Gastrocnemius medialis (tissue), 4 donors: Measurements from ENCODE around the gene CCDC40. TPM values are rescaled to one million over a fixed set of nuclear protein-coding genes. Genes with fewer than 3 reads are reported as not detected.
"Not testable (repeated sequence)": the region's sequence is repeated elsewhere in the genome, so short reads cannot be mapped to it uniquely, and the experiment has no call there.

ENCODE experiments used
- ATAC-seq, 2 donors: fragments of 150-250 bp; one replicate each; pipeline ENCODE4 v1.9.1; 2016
- DNase-seq, 2 donors: peaks; one replicate each; pipeline ENCODE4 v3.0.0-alpha.2; 2019
- H3K27ac ChIP-seq, 4 donors: fragments of 200-600 bp; sonication (generic); 1 replicate in 1 of 4; 2 replicates in 3 of 4; pipeline ENCODE4 v1.5.1; 2016 to 2018; ENCODE audit warnings: mild to moderate bottlenecking in 2 of 4, moderate library complexity in 1 of 4
- H3K27me3 ChIP-seq, 3 donors: fragments of 200-600 bp; sonication (generic) in 2 of 3; 1 replicate in 1 of 3; 2 replicates in 2 of 3; pipeline versions ENCODE4 v1.5.1 to v1.6.0; 2016 to 2019; ENCODE audit warnings: mild to moderate bottlenecking in 1 of 3, moderate library complexity in 1 of 3
- H3K36me3 ChIP-seq, 2 donors: fragments of 200-600 bp; sonication (generic) in 1 of 2; one replicate each; pipeline ENCODE4 v1.5.1; 2017 to 2018
- H3K4me1 ChIP-seq, 2 donors: fragments of 200-600 bp; sonication (generic) in 1 of 2; one replicate each; pipeline ENCODE4 v1.5.1; 2016 to 2017; ENCODE audit warnings: mild to moderate bottlenecking in 2 of 2
- H3K4me3 ChIP-seq, 4 donors: fragments of 200-600 bp; sonication (generic) in 3 of 4; 1 replicate in 1 of 4; 2 replicates in 3 of 4; pipeline ENCODE4 v1.5.1; 2016 to 2019; ENCODE audit warnings: mild to moderate bottlenecking in 2 of 4
- H3K9me3 ChIP-seq, 3 donors: fragments of 200-600 bp; sonication (generic) in 2 of 3; 1 replicate in 1 of 3; 2 replicates in 2 of 3; pipeline ENCODE4 v1.5.1; 2016 to 2019
- POLR2A ChIP-seq, 2 donors: fragments of 450-650 bp; IDR thresholded peaks; one replicate each; pipeline ENCODE4 v1.6.1; 2017; ENCODE audit warnings: antibody characterized with exemption in 2 of 2, mild to moderate bottlenecking in 2 of 2, moderate library complexity in 2 of 2
- in situ Hi-C, 4 donors: fragments of 200-750 bp; cut with MboI; loops; one replicate each; pipeline versions ENCODE4 v1.15.0 to v1.8.0; 2017; ENCODE audit warnings: low sequenced_read_pairs in 4 of 4
- intact Hi-C: fragments of 100-400 bp; cut with DNase I; formaldehyde crosslinking; loops from one replicate; pipeline ENCODE4 v1.15.1; 2023; ENCODE audit warnings: low total_unique reads
- total RNA-seq, 4 donors: library from RNA; depleted of rRNA; stranded (reverse); fragments of >200 nt; gene quantifications; one replicate each; pipeline versions ENCODE4 v1.1.0 to v1.2.3, GENCODE V29; 2016
- TF ChIP-seq, protein P1 (sequence below), 5 experiments: fragments of 450-650 bp in 3 of 5; fragments of 200-600 bp in 2 of 5; sonication (generic) in 2 of 5; IDR thresholded peaks in 4 of 5; conservative IDR thresholded peaks in 1 of 5; 1 replicate in 4 of 5; 2 replicates in 1 of 5; pipeline ENCODE4 v1.5.1; 2016 to 2019; ENCODE audit warnings: antibody characterized with exemption in 5 of 5, mild to moderate bottlenecking in 3 of 5, moderate library complexity in 3 of 5

Gene CCDC40
- total RNA-seq, 4 donors from 2014 or later = 0.18 to 2.1 (median 1.1) TPM

DNA sequence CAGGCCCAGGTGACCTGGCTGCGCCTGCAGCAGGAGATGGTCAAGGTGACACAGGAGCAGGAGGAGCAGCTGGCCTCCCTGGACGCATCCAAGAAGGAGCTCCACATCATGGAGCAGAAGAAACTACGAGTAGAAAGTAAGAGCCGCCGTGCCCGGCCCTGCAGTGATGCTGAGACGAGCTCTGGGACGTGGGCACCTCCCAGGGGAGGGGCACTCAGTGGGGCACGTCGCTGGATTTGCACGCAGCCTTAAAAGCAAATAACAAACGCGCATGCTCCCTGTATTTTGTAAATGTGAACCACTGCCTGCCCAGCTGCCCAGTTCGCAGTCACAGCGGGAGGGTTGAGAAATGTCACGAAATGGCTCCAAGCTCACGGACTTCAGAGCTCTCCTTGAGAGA is 49.6 kb downstream of the CCDC40 start:
- DNase-seq (no peak), ATAC-seq (no peak)
- Histone ChIP-seq H3K9me3 (no peaks in the 10 kb centered on the region), H3K27ac (no peak overlapping the region), H3K4me3 (no peak overlapping the region), H3K36me3 (no peaks in the 10 kb centered on the region), H3K27me3 (no peaks in the 10 kb centered on the region), H3K4me1 (peaks cover 0 to 6% of the 10 kb centered on the region in 2 donors)
- intact Hi-C loops = no loop called here
- in situ Hi-C loops = no loop called here
- TF ChIP-seq POLR2A (IDR thresholded peaks at IDR 0.05) = no peak
- TF ChIP-seq, protein P1, sequence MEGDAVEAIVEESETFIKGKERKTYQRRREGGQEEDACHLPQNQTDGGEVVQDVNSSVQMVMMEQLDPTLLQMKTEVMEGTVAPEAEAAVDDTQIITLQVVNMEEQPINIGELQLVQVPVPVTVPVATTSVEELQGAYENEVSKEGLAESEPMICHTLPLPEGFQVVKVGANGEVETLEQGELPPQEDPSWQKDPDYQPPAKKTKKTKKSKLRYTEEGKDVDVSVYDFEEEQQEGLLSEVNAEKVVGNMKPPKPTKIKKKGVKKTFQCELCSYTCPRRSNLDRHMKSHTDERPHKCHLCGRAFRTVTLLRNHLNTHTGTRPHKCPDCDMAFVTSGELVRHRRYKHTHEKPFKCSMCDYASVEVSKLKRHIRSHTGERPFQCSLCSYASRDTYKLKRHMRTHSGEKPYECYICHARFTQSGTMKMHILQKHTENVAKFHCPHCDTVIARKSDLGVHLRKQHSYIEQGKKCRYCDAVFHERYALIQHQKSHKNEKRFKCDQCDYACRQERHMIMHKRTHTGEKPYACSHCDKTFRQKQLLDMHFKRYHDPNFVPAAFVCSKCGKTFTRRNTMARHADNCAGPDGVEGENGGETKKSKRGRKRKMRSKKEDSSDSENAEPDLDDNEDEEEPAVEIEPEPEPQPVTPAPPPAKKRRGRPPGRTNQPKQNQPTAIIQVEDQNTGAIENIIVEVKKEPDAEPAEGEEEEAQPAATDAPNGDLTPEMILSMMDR (IDR thresholded peaks at IDR 0.05 in 4 of 5, conservative IDR thresholded peaks at IDR 0.05 in 1 of 5) = no peak

DNA sequence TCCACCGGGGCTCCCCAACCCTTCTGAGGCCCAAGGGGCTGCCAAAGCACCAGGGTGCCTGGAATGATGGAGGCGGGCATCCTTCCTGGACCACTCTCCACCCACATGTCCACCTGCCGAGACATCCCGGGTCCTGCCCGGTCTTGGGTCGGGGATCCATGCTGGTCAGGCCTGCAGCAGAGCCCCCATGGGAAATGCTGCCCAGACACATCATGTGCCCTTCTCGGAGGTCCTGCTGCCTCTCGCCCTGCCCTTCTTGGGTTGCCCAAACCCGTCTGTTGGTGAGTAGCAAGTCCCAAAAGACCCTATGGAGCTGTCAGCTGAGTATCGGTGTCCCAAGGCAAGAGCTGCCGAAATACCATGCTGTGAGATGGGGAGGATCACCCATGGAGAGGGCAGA is 50.2 kb downstream of the CCDC40 start:
- no peak for DNase-seq
- in situ Hi-C loops = no loop called here

DNA sequence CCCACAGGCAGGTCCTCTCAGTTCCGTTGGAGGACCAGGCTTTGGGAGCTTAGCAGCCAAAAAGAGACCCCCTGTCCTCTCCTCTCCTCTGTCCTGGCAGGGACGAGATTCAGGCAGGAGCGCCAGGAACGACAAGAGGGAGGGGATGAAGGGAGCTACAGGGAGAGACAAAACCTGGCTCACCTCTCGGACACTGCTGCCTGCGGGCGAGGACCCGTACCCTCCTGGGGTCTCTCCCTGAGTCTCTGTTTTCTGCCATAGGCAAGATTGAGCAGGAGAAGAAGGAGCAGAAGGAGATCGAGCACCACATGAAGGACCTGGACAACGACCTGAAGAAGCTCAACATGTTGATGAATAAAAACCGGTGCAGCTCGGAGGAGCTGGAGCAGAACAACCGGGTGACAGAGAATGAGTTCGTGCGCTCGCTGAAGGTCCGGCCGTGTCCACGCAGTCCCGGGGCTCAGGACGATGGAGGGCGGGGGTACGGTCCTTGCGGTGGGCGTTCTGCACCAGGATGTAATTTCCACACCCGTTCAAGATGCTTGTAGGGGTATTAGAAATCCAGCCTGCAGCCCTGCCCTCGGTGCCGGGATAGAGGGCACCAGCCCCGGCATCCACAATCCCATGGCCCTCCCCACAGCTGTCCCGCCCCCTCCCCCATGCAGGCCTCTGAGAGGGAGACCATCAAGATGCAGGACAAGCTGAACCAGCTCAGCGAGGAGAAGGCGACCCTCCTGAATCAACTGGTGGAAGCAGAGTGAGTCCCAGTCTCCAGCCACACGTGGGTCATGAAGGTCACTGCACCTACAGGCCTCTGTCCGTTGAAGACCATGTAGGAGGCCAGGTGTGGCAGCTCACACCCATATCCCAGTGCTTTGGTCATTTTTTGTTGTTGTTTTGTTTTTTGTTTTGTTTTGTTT is 51.2 kb downstream of the CCDC40 start:
- DNase-seq = no peak
- Histone ChIP-seq H3K9me3 (no peaks in the 10 kb centered on the region), H3K27me3 (no peaks in the 10 kb centered on the region), H3K27ac (no peak overlapping the region), H3K4me1 (peaks cover 0 to 3% of the 10 kb centered on the region in 2 donors), H3K36me3 (no peaks in the 10 kb centered on the region), H3K4me3 (no peak overlapping the region)
- no peak for ATAC-seq
- in situ Hi-C loops (no loop called here), intact Hi-C loops (no loop called here)
- TF ChIP-seq POLR2A (IDR thresholded peaks at IDR 0.05) = no peak
- TF ChIP-seq, protein P1 (IDR thresholded peaks at IDR 0.05 in 4 of 5, conservative IDR thresholded peaks at IDR 0.05 in 1 of 5) = no peak

More for the DNA sequence above, 50.2 kb downstream of the CCDC40 start:
- no peaks in the 10 kb centered on the region for H3K36me3 ChIP-seq
- H3K27ac ChIP-seq = no peak overlapping the region
- no peak overlapping the region for H3K4me3 ChIP-seq
- H3K27me3 ChIP-seq = no peaks in the 10 kb centered on the region
- H3K4me1 ChIP-seq = peaks cover 0 to 6% of the 10 kb centered on the region in 2 donors
- no peaks in the 10 kb centered on the region for H3K9me3 ChIP-seq
- intact Hi-C loops = no loop called here
- no peak for ATAC-seq
- TF ChIP-seq, protein P1 (IDR thresholded peaks at IDR 0.05 in 4 of 5, conservative IDR thresholded peaks at IDR 0.05 in 1 of 5) = no peak
- TF ChIP-seq POLR2A (IDR thresholded peaks at IDR 0.05) = no peak

DNA sequence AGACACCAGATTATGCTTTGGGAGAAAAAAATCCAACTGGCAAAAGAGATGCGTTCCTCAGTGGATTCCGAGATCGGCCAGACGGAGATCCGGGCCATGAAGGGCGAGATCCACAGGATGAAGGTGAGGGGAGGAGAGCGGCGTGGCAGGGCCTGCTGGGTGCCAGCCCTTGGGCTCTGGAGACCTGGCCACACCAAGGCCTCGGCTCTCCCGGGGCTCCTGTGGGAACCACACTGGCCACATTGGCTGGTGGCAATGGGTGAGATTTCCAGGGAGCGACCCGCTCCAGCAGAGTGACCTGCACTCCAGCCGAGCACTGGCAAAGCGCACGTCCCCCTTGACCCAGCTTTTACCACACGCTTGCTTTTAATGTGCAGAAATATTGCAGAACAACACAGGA is 53.3 kb downstream of the CCDC40 start:
- intact Hi-C loops = no loop called here
- Histone ChIP-seq H3K9me3 (no peaks in the 10 kb centered on the region), H3K4me3 (no peak overlapping the region), H3K36me3 (no peaks in the 10 kb centered on the region), H3K27ac (no peak overlapping the region), H3K4me1 (no peaks in the 10 kb centered on the region), H3K27me3 (no peaks in the 10 kb centered on the region)
- no peak for ATAC-seq
- TF ChIP-seq, protein P1 (IDR thresholded peaks at IDR 0.05 in 4 of 5, conservative IDR thresholded peaks at IDR 0.05 in 1 of 5) = no peak
- no peak for TF ChIP-seq POLR2A (IDR thresholded peaks at IDR 0.05)
- no peak for DNase-seq
- in situ Hi-C loops = no loop called here

DNA sequence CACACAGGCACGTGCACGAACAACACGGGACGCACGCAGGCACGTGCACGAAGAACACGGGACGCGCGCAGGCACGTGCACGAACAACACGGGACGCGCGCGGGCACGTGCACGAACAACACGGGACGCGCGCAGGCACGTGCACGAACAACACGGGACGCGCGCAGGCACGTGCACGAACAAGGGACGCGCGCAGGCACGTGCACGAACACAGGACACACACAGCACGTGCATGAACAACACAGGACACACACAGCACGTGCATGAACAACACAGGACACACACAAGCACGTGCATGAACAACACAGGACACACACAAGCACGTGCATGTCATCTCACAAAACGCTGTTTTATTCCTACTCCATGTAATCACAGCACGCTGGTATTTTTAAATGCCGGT is 53.7 kb downstream of the CCDC40 start:
- ATAC-seq, H3K4me3 ChIP-seq, in situ Hi-C loops, H3K4me1 ChIP-seq, H3K9me3 ChIP-seq, intact Hi-C loops, H3K27ac ChIP-seq, H3K36me3 ChIP-seq, DNase-seq, H3K27me3 ChIP-seq: not testable (repeated sequence)
